Right forelimb (tissue), 1 donor: Measurements from ENCODE around the gene ZNF100.
"Not testable (repeated sequence)": the region's sequence is repeated elsewhere in the genome, so short reads cannot be mapped to it uniquely, and the experiment has no call there.

Source experiments
- DNase-seq: peaks from one replicate; pipeline ENCODE4 v3.0.0-alpha.2; 2018

The ZNF100 gene

GRCh38 chr19:21699197-21699596 is 68.2 kb downstream of the ZNF100 start:
- DNase-seq, result no peak

- no peak for DNase-seq
Observed at GRCh38 chr19:21698215-21698614, 69.2 kb downstream of the ZNF100 start.

DNA sequence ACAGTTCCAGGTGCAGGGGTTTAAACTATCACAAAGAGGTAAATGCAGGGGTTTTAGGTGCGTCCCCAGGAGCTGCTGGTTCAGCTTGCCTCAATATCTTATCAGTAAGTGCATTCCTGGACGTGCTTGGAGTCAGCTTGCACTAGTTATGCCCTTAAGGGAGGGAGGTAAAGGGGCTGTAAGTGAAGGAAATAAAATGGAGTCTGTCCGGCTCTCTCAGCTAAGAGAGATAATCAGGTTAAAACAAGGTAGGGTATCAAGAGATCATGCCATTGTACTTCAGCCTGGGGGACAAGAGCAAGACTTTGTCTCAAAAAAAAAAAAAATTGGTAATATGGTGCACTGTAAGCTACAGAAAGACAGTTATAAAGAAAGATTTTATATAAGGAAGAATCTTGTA is 69.7 kb downstream of the ZNF100 start:
- no peak for DNase-seq

- no peak for DNase-seq
Observed at GRCh38 chr19:21694171-21694906, 73.0 kb downstream of the ZNF100 start.

DNA sequence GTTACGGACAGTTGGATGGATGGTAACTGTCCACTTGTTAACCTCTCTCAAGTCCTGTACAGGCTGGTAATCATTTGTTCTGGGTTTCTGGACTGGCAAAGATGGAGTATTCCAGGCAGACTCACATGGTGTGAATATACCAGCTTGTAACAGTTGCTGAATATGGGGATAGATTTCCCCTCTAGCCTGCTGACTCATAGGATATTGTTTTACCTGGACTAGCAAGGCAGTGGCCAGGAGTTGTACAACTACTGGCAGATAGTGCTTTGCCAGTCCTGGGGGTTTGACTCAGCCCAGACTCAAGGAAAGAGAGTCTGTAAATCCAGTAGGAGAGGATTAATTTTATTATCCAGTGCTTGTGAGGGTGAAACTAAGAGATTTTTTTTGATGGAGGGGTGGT is 74.0 kb downstream of the ZNF100 start:
- no peak for DNase-seq

DNA sequence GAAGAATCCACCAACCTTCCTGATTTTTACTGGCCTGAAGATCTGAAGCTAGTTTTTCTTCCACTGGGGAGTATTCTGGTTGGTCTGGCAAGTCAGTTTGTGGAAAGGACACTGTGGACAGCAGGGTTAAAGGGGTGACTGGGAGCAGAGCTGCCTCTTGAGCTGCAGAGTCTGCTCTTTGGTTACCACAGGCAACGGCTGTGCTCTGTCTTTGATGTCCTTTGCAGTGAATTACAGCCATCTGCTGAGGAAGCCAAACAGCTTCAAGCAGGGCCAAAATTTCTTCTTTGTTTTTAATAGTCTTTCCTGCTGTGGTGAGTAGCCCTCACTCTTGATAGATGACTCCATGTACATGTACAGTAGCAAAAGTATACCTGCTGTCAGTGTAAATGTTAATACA is 75.7 kb downstream of the ZNF100 start:
- DNase-seq, result no peak

GRCh38 chr19:21688464-21688863 is 78.9 kb downstream of the ZNF100 start:
- no peak for DNase-seq

GRCh38 chr19:21680671-21681070 is 86.7 kb downstream of the ZNF100 start:
- DNase-seq, result no peak

- no peak for DNase-seq
Observed at GRCh38 chr19:21680026-21680425, 87.4 kb downstream of the ZNF100 start.

DNA sequence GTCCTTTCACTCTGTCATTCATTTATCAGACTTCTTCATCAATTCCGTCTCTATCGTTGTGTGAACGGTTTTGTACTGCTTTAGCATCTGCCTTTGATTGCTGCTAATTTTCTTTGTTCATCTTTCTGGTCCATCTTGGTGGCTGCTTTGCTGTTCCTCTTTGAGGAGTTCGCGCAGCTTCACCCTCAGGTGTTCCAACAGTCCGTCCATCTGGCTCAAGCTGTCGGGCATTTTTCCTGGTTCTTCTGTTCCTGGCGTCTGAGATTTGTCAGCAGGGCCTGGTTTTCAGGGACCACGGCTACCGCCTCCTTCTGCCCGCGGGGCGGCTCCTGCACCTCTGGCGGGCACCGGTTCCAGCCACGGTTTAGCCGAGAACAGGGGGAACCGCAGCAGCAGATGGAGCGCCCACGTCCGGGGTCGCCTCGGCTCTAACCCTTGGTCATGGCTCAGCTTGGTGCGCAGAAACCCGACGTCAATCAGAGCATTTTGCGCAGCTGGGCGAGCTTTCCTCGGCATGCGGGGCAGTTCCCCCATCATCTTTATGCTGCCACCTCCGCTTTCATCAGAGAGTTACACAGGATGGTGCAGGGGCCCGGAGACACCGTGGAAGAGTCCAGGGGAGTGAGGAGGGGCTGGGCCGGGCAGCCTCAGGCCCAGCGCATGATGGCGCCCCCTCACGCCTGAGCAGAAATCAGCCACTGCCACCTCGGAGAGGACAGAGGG is 89.5 kb downstream of the ZNF100 start:
- no peak for DNase-seq

- no peak for DNase-seq
Observed at GRCh38 chr19:21674454-21674853, 92.9 kb downstream of the ZNF100 start.

DNA sequence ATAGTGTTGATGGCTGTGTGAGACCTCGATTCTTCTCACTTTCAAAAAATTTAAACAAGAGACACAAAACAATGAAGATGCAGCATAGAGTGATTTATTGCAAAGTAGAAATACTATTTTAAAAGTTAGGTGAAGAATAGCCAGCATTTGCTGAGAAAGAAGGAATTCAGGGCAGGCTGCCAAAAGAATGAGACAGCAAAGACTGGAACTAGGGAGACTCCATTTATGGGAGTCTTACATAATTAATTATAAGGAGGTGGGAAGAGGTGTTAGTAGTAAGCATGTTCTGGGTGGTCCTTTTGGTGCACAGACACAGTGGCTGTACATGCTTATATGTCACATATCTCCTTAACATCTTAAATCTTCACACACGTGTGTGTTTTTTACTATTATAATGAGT is 93.9 kb downstream of the ZNF100 start:
- DNase-seq, result not testable (repeated sequence)
